Measurements from ENCODE around the gene PDCD4.

PDCD4 gene

DNA sequence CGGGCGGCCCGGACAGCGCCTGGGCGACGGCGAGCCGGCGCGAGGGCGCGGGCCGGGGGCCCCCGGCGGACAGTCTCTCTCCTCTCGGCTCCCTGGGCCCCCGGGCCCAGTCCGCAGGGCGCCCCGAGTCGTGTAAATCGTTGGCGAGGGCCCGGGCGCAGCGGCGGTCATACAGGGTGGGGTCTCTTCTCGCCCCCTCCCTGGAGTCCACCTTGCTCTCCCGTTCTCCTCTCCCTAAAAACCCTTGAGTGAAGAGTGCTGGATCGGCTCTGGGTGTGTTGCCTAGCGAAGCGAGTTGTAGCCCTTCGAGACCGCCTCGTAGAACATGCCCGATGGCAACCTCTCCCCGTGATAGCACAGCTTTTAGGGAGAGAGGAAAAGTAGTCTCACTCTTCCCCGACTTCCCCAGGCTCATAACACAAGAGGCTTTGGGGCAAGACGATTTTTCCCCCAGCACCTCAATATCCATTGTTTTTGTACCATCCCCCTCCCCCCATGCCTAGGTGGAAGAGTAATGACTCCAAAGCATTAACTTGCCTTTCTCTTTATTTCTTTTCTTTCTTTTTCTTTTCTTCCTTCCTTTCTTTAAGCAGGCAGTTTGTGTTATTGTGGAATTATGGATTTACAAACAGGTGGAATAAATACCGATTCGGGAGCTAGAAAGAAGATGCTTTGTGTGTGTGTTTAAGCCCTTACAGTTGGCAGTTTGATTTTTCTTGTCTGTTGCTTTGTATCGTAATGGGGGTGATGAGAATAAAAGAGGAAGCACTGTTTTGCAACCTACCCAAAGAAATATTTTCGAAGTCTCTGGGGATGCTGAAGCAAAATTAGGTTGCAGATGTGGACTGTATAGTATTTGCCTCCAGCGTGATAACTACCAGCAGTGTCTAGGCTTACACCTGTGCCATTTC lies 48.5 kb downstream of the PDCD4 start:
- DNase-seq (ENCODE audit: low read depth): no peak

DNA sequence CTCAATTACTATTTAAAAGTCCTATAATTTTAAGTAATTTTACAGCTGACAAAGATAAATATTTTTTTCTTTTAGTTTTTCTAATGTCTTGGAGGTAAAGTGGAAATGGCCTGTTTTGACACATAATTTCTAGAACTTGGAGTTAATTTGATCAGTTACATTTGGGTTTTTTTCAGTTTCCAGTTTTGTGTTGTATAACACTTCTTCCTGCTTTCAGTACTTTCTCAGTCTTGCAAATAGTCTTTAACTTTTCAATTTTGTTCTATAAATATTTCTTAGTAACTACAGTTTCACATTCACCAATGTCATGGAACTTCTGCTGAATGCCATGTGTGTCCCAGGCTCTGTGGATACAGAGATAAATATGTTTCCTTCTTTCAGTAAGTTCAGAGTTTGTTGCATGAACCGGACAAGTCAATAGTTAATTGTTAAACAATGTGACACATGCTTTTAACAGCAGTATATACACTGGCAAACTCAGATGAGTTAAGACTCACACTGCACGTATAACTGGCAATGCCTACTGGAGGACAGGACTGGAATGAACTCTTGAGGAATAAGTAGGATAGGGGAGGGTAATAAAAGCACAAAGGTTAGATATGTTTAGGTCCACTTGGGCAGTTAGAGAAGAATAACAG lies 52.2 kb downstream of the PDCD4 start:
- no peak for DNase-seq (ENCODE audit: low read depth)

DNA sequence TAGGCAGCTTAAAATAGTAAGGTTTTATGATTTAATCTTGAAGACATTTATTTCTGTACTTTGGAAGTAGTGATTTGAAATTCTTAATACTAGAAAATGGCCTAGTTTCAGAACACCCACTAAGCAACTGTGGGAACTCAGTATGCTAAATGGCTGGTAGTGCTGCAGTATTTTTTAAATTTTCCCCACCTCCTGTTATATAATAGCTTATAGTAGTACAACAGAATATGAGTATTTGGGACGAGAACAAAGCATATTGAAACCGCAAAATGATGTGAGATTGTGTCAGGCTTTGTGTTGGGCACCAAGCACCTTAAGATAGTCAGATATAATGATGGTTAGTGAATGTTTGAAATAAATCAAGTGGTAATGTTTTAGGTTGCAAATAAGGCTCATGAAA lies 55.7 kb downstream of the PDCD4 start:
- DNase-seq (ENCODE audit: low read depth): no peak

DNA sequence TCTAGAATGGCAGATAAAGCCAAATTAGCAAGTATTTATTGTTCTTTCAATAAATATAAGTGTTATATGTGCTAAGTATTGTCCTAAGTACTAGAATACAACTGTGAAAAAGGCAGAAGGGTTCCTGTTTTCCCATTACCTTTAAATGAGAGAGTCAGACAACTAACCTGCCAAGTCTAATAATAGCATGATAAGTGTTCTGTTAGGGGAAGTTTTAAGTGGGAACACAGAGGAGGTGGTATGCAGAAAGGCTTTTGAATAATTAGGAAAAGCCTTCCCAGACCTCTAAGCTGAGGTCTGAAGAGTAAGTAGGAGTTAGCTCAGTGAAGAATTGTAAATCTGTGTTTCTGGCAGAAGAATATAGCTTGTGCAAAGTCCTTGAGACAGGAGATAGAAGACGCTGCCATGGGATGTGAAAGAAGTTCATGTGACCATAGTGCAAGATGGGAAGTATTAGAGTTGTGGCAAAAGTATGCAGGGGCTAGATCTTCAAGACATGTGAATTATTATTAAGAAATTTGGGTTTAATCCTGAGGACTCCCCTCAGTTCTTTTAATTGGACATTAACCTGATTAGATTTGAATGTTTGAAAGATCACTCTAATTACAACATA lies 60.1 kb downstream of the PDCD4 start:
- DNase-seq (ENCODE audit: low read depth): no peak

DNA sequence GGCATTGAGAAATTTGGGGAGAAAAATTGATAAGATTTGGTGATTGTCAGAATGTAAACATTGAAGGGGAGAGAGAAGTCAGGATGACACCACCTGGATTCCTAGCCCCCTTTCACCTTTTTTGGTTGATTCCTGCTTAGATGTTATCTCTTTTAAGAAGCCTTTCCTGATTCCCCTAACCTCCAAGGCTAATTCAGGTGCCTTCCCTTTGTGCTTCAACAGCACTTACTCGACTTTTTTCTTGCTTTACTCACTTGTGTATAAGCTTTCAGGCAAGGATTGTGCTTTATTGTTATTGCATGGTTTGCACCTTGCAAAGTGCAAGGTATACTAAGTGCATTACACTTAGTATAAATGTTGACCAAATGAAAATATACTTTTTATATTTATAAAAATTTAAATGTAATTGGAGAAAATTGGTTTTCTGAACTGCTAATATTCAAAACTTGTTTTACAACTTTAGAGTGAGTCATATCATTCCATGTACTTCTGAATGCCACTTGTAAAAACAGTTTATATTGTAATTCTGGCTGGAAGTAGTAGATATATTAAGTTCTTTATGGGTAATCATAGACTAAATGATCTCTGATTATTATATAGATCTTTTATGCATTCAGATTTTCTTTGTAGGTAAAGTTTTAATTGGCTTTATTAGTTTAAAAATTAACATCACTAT lies 60.9 kb downstream of the PDCD4 start:
- DNase-seq (ENCODE audit: low read depth): no peak

DNA sequence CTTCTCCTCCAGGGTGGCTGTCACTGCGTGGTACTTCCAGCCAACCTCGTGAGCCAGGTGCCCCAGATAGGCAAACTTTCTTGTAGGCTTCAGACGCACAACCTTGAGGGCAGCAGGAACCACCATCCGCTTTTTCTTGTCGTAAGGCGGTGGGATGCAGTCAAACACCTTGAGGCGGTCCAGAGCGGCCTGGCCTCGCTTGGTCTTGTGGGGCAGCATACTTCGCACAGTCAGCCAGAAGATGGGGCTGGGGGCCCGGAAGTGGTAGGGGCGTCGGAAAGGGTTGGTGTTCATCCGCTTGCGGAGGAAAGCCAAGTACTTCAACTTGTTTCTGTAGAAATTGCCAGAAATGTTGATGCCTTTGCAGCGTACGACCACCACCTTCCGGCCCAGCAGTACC lies 65.0 kb downstream of the PDCD4 start:
- DNase-seq (ENCODE audit: low read depth): no peak

DNA sequence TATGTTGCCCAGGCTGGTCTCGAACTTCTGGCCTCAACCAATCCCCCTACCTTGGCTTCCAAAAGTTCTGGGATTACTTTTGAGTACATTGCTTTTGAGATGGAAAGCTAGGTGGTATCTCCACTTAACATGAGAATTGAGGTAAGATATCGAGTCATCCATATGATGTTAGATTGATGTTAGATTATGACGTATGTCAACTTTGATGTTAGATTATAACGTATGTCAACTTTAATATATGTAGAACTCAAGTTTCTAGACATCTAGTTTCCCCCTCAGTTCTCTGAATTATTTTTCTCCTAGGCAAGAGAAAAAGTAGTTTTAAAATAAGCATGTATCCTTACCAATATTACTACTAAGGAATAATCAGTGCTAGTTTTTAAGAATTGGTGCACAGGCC lies 67.7 kb downstream of the PDCD4 start:
- no peak for DNase-seq (ENCODE audit: low read depth)

DNA sequence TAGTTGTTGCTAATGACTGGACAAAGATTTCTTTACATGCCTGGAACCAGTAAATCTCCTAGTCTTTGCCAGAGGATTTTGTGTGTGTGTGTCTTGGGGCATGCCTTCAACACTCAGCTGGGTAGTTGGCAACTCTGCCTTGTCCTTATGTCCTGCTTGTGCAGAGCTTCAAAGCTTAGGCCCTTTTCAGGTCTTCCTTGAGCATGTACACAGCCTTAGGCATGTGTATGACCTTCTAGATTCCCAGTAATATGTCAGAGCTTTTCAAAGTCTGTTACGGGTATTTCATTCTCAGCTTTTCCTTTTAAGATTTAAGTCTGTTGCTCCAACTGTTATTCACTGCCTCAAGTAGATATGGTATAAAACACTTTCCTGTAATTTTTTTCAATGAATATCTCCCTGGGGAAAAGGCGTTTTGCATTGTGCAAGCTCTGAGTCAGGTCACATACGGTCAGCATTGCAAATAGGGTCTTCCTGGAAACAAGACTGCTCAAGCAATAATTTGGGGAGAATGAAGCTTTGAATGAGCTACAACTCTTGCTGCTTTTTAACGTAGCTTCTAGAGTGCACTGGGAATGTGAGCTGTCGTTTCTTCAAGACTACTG lies 73.2 kb downstream of the PDCD4 start:
- DNase-seq (ENCODE audit: low read depth): peak; percentile 82

DNA sequence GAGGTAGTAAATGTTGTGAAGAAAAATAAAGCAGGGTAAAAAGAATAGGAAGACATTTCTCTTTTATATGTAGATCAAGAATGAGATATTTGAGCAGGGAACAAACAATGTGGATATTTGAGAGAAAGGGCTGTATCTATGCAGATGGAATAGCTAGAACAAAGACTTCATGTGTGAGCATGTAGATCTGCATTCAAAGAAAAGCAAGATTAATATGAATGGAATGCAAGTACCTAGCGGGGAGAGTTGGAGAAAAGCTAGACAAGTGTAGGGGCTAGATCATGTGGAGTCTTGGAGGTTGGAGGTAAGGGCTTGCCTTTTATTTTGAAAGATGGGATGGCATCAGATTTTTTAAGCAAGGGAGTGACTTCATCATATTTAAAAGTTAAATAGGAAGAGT lies 74.8 kb downstream of the PDCD4 start:
- DNase-seq (ENCODE audit: low read depth): no peak

DNA sequence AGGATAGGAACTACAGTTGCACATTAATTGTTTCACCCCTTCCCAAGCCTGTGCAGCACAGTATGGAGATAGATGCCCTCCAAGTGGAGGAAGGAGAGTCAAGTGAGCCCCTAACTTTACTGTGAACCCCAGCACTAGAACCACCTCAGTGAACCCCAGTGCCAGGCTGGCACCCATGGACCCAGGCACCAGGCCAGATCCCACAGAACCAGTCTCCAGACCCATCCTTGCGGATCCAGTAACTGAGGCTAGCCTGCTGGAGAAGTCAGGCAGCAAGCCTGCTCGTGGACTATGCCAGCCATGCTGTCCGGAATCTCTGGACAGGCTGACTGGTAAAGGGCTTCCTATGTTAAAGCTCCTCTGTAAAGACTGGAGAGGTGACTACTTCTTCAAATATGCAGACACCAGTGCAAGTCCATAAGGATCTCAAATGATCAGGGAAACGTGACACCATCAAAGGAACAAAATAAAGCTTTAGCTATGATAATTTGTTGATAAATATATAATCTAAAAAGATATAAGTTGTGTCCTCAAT lies 75.4 kb downstream of the PDCD4 start:
- no peak for DNase-seq (ENCODE audit: low read depth)

Data from stromal cell of bone marrow (primary cell).